Measurements from ENCODE around the gene KRTAP10-12.

DNA sequence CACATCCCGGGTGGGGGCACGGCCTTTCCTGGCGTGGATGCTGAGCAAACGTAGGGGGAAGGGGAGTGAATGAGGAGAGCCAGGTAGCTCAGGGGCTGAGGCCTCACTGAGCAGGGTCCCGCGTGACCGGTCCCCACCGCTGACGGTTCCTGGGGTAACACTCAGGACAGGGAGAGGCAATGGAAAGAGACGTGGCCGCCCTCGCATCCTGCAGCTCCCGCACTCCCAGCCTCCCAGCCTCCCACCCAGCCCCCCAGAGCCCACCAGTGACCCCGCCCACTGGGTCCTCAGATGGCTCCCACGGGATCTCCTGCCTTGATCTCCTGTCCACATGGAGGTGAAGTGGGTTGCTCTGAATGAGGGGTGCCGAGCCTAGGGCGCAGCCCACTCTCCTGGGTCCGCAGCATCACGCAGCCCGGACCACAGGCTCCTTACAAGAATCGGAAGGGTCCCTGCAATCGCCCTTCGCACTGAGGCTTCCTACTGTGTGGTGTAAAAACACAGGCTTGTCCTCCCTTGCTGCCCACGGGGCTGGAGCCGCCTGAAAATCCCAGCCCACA, 12.0 kb downstream of the KRTAP10-12 start:
- no peak for TF ChIP-seq TAF1 (IDR thresholded peaks at IDR 0.05; ENCODE audit: borderline replicate concordance, low read depth, low read length)
- TF ChIP-seq POLR2A (IDR thresholded peaks at IDR 0.05; ENCODE audit: low read depth, low read length): no peak

Measured in GM12892 (cell line).